Activated CD8-positive, alpha-beta T cell treated with anti-CD3 and anti-CD28 coated beads for 36 hours (primary cell): ENCODE data around the gene TMEM187. TPM values are rescaled to one million over a fixed set of nuclear protein-coding genes. Genes with fewer than 3 reads are reported as not detected.

Experiments
- ATAC-seq: fragments of 200-7000 bp; cut with Tn5 transposase; one replicate; pipeline ENCODE4 v1.10.0; 2021; ENCODE audit warnings: mild to moderate bottlenecking, moderate library complexity
- CTCF ChIA-PET: fragments of 350-600 bp; sonication (Branson Sonifier 250); formaldehyde crosslinking; loops from one replicate; lab custom pipeline; 2021; ENCODE audit warnings: antibody characterized with exemption; lab: Charles Lee
- POLR2A ChIA-PET: fragments of 350-600 bp; sonication (Branson Sonifier 250); formaldehyde crosslinking; loops from one replicate; lab custom pipeline; 2021; ENCODE audit warnings: antibody characterized with exemption; lab: Charles Lee
- DNase-seq: peaks from one replicate; pipeline ENCODE4 v3.0.0-alpha.2; 2020
- H3K27ac Mint-ChIP-seq: one replicate; pipeline ENCODE4 v1.8.0; 2021; ENCODE audit warnings: mild to moderate bottlenecking, mixed read lengths
- H3K27me3 Mint-ChIP-seq: one replicate; pipeline ENCODE4 v1.8.0; 2021; ENCODE audit warnings: mixed read lengths
- H3K36me3 Mint-ChIP-seq: one replicate; pipeline ENCODE4 v1.8.0; 2021; ENCODE audit warnings: low read depth, mixed read lengths
- H3K4me1 Mint-ChIP-seq: one replicate; pipeline ENCODE4 v1.8.0; 2021; ENCODE audit warnings: low read depth, mixed read lengths
- H3K4me3 Mint-ChIP-seq: one replicate; pipeline ENCODE4 v1.8.0; 2021; ENCODE audit warnings: mild to moderate bottlenecking, moderate library complexity, mixed read lengths
- H3K9me3 Mint-ChIP-seq: one replicate; pipeline ENCODE4 v1.8.0; 2021; ENCODE audit warnings: mixed read lengths
- intact Hi-C: fragments of 100-400 bp; cut with micrococcal nuclease; formaldehyde crosslinking; loops from one replicate; pipeline ENCODE4 v1.10.0; 2022
- total RNA-seq, 2 experiments: library from RNA; stranded (reverse); gene quantifications; one replicate each; pipeline ENCODE4 v1.2.3, GENCODE V29; 2021
- TF ChIP-seq, protein P1 (sequence below): fragments of 200-600 bp; IDR thresholded peaks from one replicate; pipeline ENCODE4 v1.8.0; 2022; ENCODE audit warnings: antibody characterized with exemption, mild to moderate bottlenecking

The TMEM187 gene
- total RNA-seq, 2 experiments from 2014 or later: 4.4 to 4.5 TPM

DNA sequence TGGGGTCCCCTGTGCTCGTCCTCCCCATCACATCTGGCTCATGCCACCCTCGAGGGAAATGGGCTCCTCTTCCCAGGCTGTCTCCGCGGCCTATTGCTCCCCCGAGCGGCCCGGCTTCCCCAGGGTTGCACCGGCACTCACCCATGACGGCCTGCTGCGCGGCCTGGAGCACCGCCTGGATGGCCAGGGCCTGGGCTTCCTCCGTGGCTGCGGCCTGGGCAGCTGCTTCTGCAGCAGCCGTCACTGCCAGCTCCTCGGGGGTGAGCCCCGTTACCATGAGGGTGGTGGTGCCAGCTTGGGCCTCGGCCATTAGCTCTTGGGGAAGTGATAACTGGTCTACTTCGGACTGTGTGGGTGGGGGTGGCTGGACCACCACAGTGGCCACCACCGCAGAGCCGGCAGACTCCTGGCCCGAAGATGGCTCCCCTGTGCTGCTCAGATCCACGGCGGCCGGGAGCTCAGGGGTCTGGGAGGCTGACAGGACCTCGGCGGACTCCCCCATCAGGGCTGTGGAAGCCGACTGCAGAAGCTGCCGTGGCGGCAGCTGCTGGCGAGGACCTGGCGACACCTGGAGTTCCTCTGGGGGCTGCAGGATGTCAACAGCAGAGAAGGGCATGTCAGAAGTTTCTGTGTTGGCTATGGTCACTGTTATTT, 20.1 kb upstream of the TMEM187 start:
- intact Hi-C loops: no loop called here
- H3K36me3 Mint-ChIP-seq: peaks cover 45% of the 10 kb centered on the region
- no peak for ATAC-seq
- H3K4me1 Mint-ChIP-seq: peaks cover 37% of the 10 kb centered on the region
- DNase-seq: no peak
- POLR2A ChIA-PET: interaction anchor here (1.1 to 11.9 kb wide), 4 partner anchors 11 to 26 kb away, joined by 3 to 130 read pairs (median 34); partner anchors contain the start of genes ARHGAP4, HCFC1 and NAA10
- H3K9me3 Mint-ChIP-seq: no peaks in the 10 kb centered on the region
- peak overlapping the region; percentile 57 for H3K27ac Mint-ChIP-seq
- CTCF ChIA-PET: interaction anchor here (1.1 to 10.2 kb wide), 3 partner anchors 11 to 27 kb away, joined by 3 to 136 read pairs (median 17); partner anchors contain the start of gene ARHGAP4
- no peak overlapping the region for H3K4me3 Mint-ChIP-seq
- TF ChIP-seq, protein P1, sequence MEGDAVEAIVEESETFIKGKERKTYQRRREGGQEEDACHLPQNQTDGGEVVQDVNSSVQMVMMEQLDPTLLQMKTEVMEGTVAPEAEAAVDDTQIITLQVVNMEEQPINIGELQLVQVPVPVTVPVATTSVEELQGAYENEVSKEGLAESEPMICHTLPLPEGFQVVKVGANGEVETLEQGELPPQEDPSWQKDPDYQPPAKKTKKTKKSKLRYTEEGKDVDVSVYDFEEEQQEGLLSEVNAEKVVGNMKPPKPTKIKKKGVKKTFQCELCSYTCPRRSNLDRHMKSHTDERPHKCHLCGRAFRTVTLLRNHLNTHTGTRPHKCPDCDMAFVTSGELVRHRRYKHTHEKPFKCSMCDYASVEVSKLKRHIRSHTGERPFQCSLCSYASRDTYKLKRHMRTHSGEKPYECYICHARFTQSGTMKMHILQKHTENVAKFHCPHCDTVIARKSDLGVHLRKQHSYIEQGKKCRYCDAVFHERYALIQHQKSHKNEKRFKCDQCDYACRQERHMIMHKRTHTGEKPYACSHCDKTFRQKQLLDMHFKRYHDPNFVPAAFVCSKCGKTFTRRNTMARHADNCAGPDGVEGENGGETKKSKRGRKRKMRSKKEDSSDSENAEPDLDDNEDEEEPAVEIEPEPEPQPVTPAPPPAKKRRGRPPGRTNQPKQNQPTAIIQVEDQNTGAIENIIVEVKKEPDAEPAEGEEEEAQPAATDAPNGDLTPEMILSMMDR: no peak
- H3K27me3 Mint-ChIP-seq: no peaks in the 10 kb centered on the region

- H3K9me3 Mint-ChIP-seq: no peaks in the 10 kb centered on the region
- ATAC-seq (peak; percentile 78), DNase-seq (peak; percentile 85)
- CTCF ChIA-PET: interaction anchor here (2.3 to 10.2 kb wide), 2 partner anchors 13 to 28 kb away, joined by 17 to 136 read pairs; partner anchors contain the start of gene ARHGAP4
- H3K27me3 Mint-ChIP-seq: no peaks in the 10 kb centered on the region
- POLR2A ChIA-PET: interaction anchor here (1.2 to 11.9 kb wide), 5 partner anchors 10 to 27 kb away, joined by 3 to 130 read pairs (median 3); partner anchors contain the start of genes ARHGAP4, HCFC1 and NAA10
- H3K36me3 Mint-ChIP-seq: peaks cover 42% of the 10 kb centered on the region
- TF ChIP-seq, protein P1: peak; percentile 91
- no peak overlapping the region for H3K4me3 Mint-ChIP-seq
- peaks cover 29% of the 10 kb centered on the region for H3K4me1 Mint-ChIP-seq
- intact Hi-C loops: no loop called here
- peak overlapping the region; percentile 57 for H3K27ac Mint-ChIP-seq
Observed at GRCh38 chrX:153953342-153953830, 19.2 kb upstream of the TMEM187 start.

GRCh38 chrX:153953892-153954557, 18.5 kb upstream of the TMEM187 start:
- DNase-seq: no peak
- ChIA-PET CTCF (interaction anchor here (2.3 to 10.2 kb wide), 2 partner anchors 12 to 28 kb away, joined by 17 to 136 read pairs; partner anchors contain the start of gene ARHGAP4), POLR2A (interaction anchor here (1.2 to 11.9 kb wide), 4 partner anchors 11 to 27 kb away, joined by 3 to 130 read pairs (median 34); partner anchors contain the start of genes ARHGAP4 and HCFC1)
- H3K9me3 Mint-ChIP-seq: no peaks in the 10 kb centered on the region
- peaks cover 45% of the 10 kb centered on the region for H3K36me3 Mint-ChIP-seq
- TF ChIP-seq, protein P1: no peak
- no peak overlapping the region for H3K27ac Mint-ChIP-seq
- H3K4me1 Mint-ChIP-seq: peaks cover 26% of the 10 kb centered on the region
- no peaks in the 10 kb centered on the region for H3K27me3 Mint-ChIP-seq
- no peak overlapping the region for H3K4me3 Mint-ChIP-seq
- intact Hi-C loops: no loop called here
- peak; percentile 1 for ATAC-seq

- ChIA-PET POLR2A (no interaction called here), CTCF (no interaction called here)
- Mint-ChIP-seq H3K27ac (no peak overlapping the region), H3K9me3 (no peaks in the 10 kb centered on the region), H3K4me1 (peaks cover 22% of the 10 kb centered on the region), H3K27me3 (no peaks in the 10 kb centered on the region), H3K36me3 (peaks cover 40% of the 10 kb centered on the region), H3K4me3 (no peak overlapping the region)
- intact Hi-C loops: no loop called here
- ATAC-seq: no peak
- DNase-seq: no peak
- TF ChIP-seq, protein P1: no peak
Observed at GRCh38 chrX:153954558-153955227, 17.9 kb upstream of the TMEM187 start.
